Tibial nerve (tissue), 4 donors: ENCODE data around the gene ABCC4. TPM values are rescaled to one million over a fixed set of nuclear protein-coding genes. Genes with fewer than 3 reads are reported as not detected.

ENCODE experiments used
- DNase-seq, 2 donors: peaks; one replicate each; pipeline ENCODE4 v3.0.0-alpha.2; 2019; ENCODE audit warnings: low spot score in 2 of 2
- H3K27ac ChIP-seq, 4 donors: fragments of 200-600 bp; sonication (generic) in 3 of 4; one replicate each; pipeline ENCODE4 v1.5.1; 2017 to 2019; ENCODE audit warnings: mild to moderate bottlenecking in 1 of 4
- H3K27me3 ChIP-seq, 2 donors: fragments of 200-600 bp; sonication (generic) in 1 of 2; one replicate each; pipeline versions ENCODE4 v1.5.1 to v1.6.0; 2017 to 2019
- H3K36me3 ChIP-seq, 3 donors: fragments of 200-600 bp; sonication (generic); one replicate each; pipeline ENCODE4 v1.5.1; 2018 to 2019
- H3K4me1 ChIP-seq, 4 donors: fragments of 200-600 bp; sonication (generic) in 3 of 4; one replicate each; pipeline ENCODE4 v1.5.1; 2017 to 2019
- H3K4me3 ChIP-seq, 4 donors: fragments of 200-600 bp; sonication (generic) in 3 of 4; one replicate each; pipeline ENCODE4 v1.5.1; 2017 to 2019; ENCODE audit warnings: mild to moderate bottlenecking in 1 of 4, moderate library complexity in 1 of 4
- H3K9me3 ChIP-seq, 4 donors: fragments of 200-600 bp; sonication (generic) in 3 of 4; one replicate each; pipeline ENCODE4 v1.5.1; 2017 to 2019
- EP300 ChIP-seq, 2 donors: sonication (generic); formaldehyde crosslinking; IDR thresholded peaks; one replicate each; pipeline ENCODE4 v1.6.1; 2017; ENCODE audit warnings: antibody characterized with exemption in 2 of 2, mild to moderate bottlenecking in 1 of 2
- POLR2A ChIP-seq, 2 donors: fragments of 450-650 bp; IDR thresholded peaks; one replicate each; pipeline ENCODE4 v1.6.1; 2017; ENCODE audit warnings: antibody characterized with exemption in 2 of 2, mild to moderate bottlenecking in 2 of 2, moderate library complexity in 2 of 2
- WGBS, 2 donors: methylation state at CpG; one replicate each; pipeline ENCODE4 v1.1.5; 2018; 5-methylcytosine and 5-hydroxymethylcytosine counted together
- total RNA-seq, 4 donors: library from RNA; depleted of rRNA; stranded (reverse); fragments of >200 nt; gene quantifications; one replicate each; pipeline ENCODE4 v1.1.0, GENCODE V29; 2016
- TF ChIP-seq, protein P1 (sequence below), 5 experiments: fragments of 200-600 bp in 3 of 5; fragments of 450-650 bp in 2 of 5; sonication (generic) in 3 of 5; IDR thresholded peaks; one replicate each; pipeline ENCODE4 v1.5.1; 2016 to 2019; ENCODE audit warnings: antibody characterized with exemption in 5 of 5, mild to moderate bottlenecking in 3 of 5, moderate library complexity in 2 of 5

Gene ABCC4
- total RNA-seq, 4 donors from 2014 or later: 5.7 to 20.1 (median 9.3) TPM

DNA sequence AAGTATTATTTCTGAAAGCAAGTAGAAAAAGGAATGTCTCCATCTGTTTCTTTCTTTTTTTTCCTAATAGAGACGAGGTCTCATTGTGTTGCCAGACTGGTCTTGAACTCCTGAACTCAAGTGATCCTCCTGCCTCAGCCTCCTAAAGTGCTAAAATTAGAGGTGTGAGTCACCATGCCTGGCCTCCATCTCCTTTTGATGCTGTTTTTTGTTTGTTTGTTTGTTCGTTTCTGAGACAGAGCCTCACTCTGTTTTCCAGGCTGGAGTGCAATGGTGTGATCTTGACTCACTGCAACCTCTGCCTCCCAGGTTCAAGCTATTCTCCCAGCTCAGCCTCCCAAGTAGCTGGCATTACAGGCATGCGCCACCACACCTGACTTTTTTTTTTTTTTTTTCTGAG lies 14.5 kb upstream of the ABCC4 start:
- H3K27me3 ChIP-seq: no peaks in the 10 kb centered on the region
- H3K27ac ChIP-seq: no peak overlapping the region
- peaks cover 0 to 4% (median 0%) of the 10 kb centered on the region in 4 donors for H3K9me3 ChIP-seq
- H3K4me1 ChIP-seq: no peaks in the 10 kb centered on the region
- H3K36me3 ChIP-seq: no peaks in the 10 kb centered on the region
- TF ChIP-seq POLR2A (IDR thresholded peaks at IDR 0.05) (no peak), EP300 (IDR thresholded peaks at IDR 0.05) (no peak)
- TF ChIP-seq, protein P1, sequence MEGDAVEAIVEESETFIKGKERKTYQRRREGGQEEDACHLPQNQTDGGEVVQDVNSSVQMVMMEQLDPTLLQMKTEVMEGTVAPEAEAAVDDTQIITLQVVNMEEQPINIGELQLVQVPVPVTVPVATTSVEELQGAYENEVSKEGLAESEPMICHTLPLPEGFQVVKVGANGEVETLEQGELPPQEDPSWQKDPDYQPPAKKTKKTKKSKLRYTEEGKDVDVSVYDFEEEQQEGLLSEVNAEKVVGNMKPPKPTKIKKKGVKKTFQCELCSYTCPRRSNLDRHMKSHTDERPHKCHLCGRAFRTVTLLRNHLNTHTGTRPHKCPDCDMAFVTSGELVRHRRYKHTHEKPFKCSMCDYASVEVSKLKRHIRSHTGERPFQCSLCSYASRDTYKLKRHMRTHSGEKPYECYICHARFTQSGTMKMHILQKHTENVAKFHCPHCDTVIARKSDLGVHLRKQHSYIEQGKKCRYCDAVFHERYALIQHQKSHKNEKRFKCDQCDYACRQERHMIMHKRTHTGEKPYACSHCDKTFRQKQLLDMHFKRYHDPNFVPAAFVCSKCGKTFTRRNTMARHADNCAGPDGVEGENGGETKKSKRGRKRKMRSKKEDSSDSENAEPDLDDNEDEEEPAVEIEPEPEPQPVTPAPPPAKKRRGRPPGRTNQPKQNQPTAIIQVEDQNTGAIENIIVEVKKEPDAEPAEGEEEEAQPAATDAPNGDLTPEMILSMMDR (IDR thresholded peaks at IDR 0.05): no peak
- no peak for DNase-seq
- 76 to 82% methylated on average over 3 of the region's 3 CpGs for WGBS, 2 donors
- no peak overlapping the region for H3K4me3 ChIP-seq

DNA sequence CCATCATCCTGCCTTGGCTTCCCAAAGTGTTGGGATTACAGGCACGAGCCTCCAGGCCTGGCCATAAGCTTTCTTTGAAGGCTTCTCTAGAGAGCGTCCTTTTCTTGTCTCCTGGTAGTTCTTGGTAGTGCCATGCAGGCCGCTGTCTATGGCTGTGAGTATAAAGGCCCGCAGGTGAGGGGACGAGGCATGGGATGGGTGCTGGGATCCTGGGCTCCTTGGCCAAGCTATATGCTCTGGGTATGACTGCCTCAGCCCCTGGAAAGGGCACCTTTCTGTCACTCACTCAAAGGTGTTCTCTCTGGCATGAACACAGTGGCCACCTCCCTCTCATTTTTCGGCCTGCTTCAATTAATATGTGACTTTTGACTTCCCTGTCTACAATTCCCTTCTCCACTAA lies 6.3 kb upstream of the ABCC4 start:
- 81 to 92% methylated on average over 6 of the region's 6 CpGs for WGBS, 2 donors
- Histone ChIP-seq H3K4me1 (no peaks in the 10 kb centered on the region), H3K4me3 (no peak overlapping the region), H3K27ac (no peak overlapping the region), H3K9me3 (peaks cover 0 to 7% (median 0%) of the 10 kb centered on the region in 4 donors), H3K27me3 (no peaks in the 10 kb centered on the region), H3K36me3 (no peaks in the 10 kb centered on the region)
- no peak for DNase-seq
- TF ChIP-seq POLR2A (IDR thresholded peaks at IDR 0.05): no peak

DNA sequence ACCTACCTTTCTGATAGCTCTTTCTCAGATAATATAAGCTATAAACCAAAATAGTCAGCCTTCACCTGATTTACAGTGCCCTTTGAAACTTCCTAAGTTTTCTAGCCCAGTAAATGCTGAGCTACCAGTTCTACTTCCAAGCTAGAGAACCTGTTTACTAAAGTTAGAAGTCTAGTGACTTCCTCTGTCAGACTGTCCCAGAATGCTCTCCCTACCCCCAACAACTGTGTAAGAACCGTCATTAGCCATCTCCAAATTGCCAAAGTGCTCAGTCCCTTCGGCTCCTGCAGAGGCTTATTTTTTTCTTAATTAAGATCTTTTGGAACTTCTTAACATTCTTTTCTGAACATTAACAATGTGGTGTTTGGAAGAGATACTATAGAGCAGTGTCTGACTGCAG lies 3.2 kb upstream of the ABCC4 start:
- peaks cover 0 to 6% (median 0%) of the 10 kb centered on the region in 4 donors for H3K9me3 ChIP-seq
- H3K27me3 ChIP-seq: no peaks in the 10 kb centered on the region
- peaks cover 0 to 22% (median 0%) of the 10 kb centered on the region in 4 donors for H3K4me1 ChIP-seq
- no peak overlapping the region for H3K27ac ChIP-seq
- no peak for DNase-seq
- WGBS, 2 donors: 30 to 43% methylated on average over 2 of the region's 2 CpGs
- H3K36me3 ChIP-seq: no peaks in the 10 kb centered on the region
- H3K4me3 ChIP-seq: no peak overlapping the region
- TF ChIP-seq POLR2A (IDR thresholded peaks at IDR 0.05): no peak
- TF ChIP-seq, protein P1 (IDR thresholded peaks at IDR 0.05): no peak
- no peak for TF ChIP-seq EP300 (IDR thresholded peaks at IDR 0.05)

DNA sequence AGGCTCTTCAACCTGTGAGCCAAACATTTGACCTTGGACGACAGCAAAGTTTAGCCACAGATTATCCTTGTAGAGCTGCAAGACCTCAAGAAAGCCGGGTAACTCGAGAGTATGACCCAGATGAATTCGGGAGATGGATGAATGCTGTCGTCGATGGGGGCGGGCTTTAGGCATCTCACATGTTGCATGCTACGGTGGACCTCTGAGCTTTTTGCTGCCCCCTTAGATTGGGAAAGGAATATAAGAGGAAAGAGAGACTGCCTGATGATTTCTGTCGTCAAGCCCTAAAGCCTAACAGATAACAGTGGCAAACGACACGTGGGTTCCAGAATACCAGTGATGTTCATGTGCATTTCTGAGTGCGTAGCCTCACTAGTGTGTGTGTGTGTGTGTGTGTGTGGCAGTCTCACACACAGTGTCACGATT lies 730 bp upstream of the ABCC4 start:
- TF ChIP-seq, protein P1 (IDR thresholded peaks at IDR 0.05): no peak
- TF ChIP-seq EP300 (IDR thresholded peaks at IDR 0.05) (no peak), POLR2A (IDR thresholded peaks at IDR 0.05) (no peak)
- Histone ChIP-seq H3K27ac (peak overlapping the region in 2 of 4 donors; percentile 60 to 71), H3K27me3 (no peaks in the 10 kb centered on the region), H3K4me3 (peak overlapping the region; percentile 36 to 80 (median 63)), H3K4me1 (peaks cover 0 to 22% (median 0%) of the 10 kb centered on the region in 4 donors), H3K36me3 (no peaks in the 10 kb centered on the region), H3K9me3 (no peaks in the 10 kb centered on the region)
- 15 to 22% methylated on average over 13 of the region's 13 CpGs for WGBS, 2 donors
- peak in 1 of 2 donors; percentile 13 for DNase-seq

DNA sequence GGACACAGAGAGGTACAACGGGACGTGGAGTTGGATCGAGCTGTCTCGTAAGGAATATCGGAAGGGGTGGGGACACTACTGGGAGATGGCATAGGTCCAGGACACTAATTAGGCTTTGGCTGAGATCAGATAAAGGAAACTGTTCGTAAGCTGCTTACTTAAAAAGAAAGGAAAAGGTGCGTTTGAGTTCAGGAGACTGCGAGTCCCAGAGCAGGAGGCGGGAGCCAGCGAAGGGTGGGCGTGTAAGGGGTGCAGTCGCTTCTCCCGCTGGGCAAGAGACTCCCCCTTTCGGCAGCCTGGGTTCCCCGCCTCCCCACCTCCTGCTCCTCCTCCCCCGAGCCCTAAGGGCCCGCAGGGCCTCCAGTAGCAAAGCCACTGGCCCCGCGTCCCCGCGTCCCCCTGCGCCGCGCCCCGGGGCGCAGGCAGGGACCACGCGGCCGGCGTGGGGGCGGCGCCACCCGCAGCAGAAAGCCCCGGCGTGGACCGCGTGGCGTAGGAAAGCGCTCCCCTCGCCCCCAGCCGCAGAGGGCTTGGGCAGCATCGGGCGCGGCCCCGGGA lies 547 bp downstream of the ABCC4 start:
- no peaks in the 10 kb centered on the region for H3K27me3 ChIP-seq
- DNase-seq: peak in 1 of 2 donors; percentile 6
- no peaks in the 10 kb centered on the region for H3K9me3 ChIP-seq
- TF ChIP-seq EP300 (IDR thresholded peaks at IDR 0.05) (no peak), POLR2A (IDR thresholded peaks at IDR 0.05) (no peak)
- TF ChIP-seq, protein P1 (IDR thresholded peaks at IDR 0.05): no peak
- H3K4me3 ChIP-seq: peak overlapping the region; percentile 36 to 80 (median 74)
- WGBS, 2 donors: 0 to 3% methylated on average over 20 to 30 of the region's 45 CpGs
- peaks cover 0 to 22% (median 0%) of the 10 kb centered on the region in 4 donors for H3K4me1 ChIP-seq
- H3K27ac ChIP-seq: peak overlapping the region in 2 of 4 donors; percentile 71 to 72
- no peaks in the 10 kb centered on the region for H3K36me3 ChIP-seq
